Activated CD8-positive, alpha-beta memory T cell treated with anti-CD3 and anti-CD28 coated beads, Interleukin-2, amount 50 U/mL, for 24 hours (primary cell): ENCODE results near the gene COL4A2.

ENCODE experiments used
- DNase-seq: peaks from one replicate; pipeline ENCODE4 v3.0.0-alpha.2; 2020; ENCODE audit errors: extremely low read depth

The COL4A2 gene

GRCh38 chr13:110322126-110322827, 15.2 kb downstream of the COL4A2 start:
- DNase-seq, result no peak

GRCh38 chr13:110322828-110323171, 15.7 kb downstream of the COL4A2 start:
- DNase-seq, result no peak

- DNase-seq, result no peak
Observed at GRCh38 chr13:110323172-110323891, 16.2 kb downstream of the COL4A2 start.

- no peak for DNase-seq
Observed at GRCh38 chr13:110324026-110324749, 17.1 kb downstream of the COL4A2 start.

GRCh38 chr13:110326263-110326904, 19.3 kb downstream of the COL4A2 start:
- DNase-seq, result no peak

- DNase-seq, result no peak
Observed at GRCh38 chr13:110327051-110327721, 20.1 kb downstream of the COL4A2 start.

- DNase-seq, result no peak
Observed at GRCh38 chr13:110328573-110328972, 21.5 kb downstream of the COL4A2 start.

- no peak for DNase-seq
Observed at GRCh38 chr13:110329258-110329657, 22.2 kb downstream of the COL4A2 start.

GRCh38 chr13:110329798-110330461, 22.8 kb downstream of the COL4A2 start:
- DNase-seq, result no peak

GRCh38 chr13:110330491-110331011, 23.5 kb downstream of the COL4A2 start:
- no peak for DNase-seq

GRCh38 chr13:110331362-110331761, 24.3 kb downstream of the COL4A2 start:
- DNase-seq, result no peak

- DNase-seq, result no peak
Observed at GRCh38 chr13:110332750-110333149, 25.7 kb downstream of the COL4A2 start.

GRCh38 chr13:110333837-110334236, 26.8 kb downstream of the COL4A2 start:
- DNase-seq, result no peak

- DNase-seq, result no peak
Observed at GRCh38 chr13:110334256-110334655, 27.2 kb downstream of the COL4A2 start.

GRCh38 chr13:110334841-110335490, 27.9 kb downstream of the COL4A2 start:
- DNase-seq, result no peak

GRCh38 chr13:110336108-110336507, 29.0 kb downstream of the COL4A2 start:
- no peak for DNase-seq

- DNase-seq, result no peak
Observed at GRCh38 chr13:110336681-110337080, 29.6 kb downstream of the COL4A2 start.

- no peak for DNase-seq
Observed at GRCh38 chr13:110337247-110337646, 30.2 kb downstream of the COL4A2 start.

GRCh38 chr13:110338441-110339101, 31.5 kb downstream of the COL4A2 start:
- no peak for DNase-seq

- no peak for DNase-seq
Observed at GRCh38 chr13:110339263-110339662, 32.2 kb downstream of the COL4A2 start.
